ENCODE data around the gene FANCD2OS.
"Not testable (repeated sequence)": the region's sequence is repeated elsewhere in the genome, so short reads cannot be mapped to it uniquely, and the experiment has no call there.

FANCD2OS gene

GRCh38 chr3:10090774-10091173 is 17.3 kb downstream of the FANCD2OS start:
- not testable (repeated sequence) for DNase-seq

GRCh38 chr3:10090179-10090578 is 17.9 kb downstream of the FANCD2OS start:
- no peak for DNase-seq

GRCh38 chr3:10088256-10088655 is 19.8 kb downstream of the FANCD2OS start:
- no peak for DNase-seq

GRCh38 chr3:10085738-10086137 is 22.3 kb downstream of the FANCD2OS start:
- no peak for DNase-seq

- no peak for DNase-seq
Observed at GRCh38 chr3:10081871-10082270, 26.2 kb downstream of the FANCD2OS start.

- no peak for DNase-seq
Observed at GRCh38 chr3:10074666-10075065, 33.4 kb downstream of the FANCD2OS start.

GRCh38 chr3:10070077-10070476 is 38.0 kb downstream of the FANCD2OS start:
- not testable (repeated sequence) for DNase-seq

- DNase-seq = no peak
Observed at GRCh38 chr3:10055097-10055496, 53.0 kb downstream of the FANCD2OS start.

All from CD4-positive, alpha-beta T cell treated with Interleukin-6 for 4 hours (primary cell).